Measurements from ENCODE around the gene GBP1. TPM values are rescaled to one million over a fixed set of nuclear protein-coding genes. Genes with fewer than 3 reads are reported as not detected.
"Not testable (repeated sequence)": the region's sequence is repeated elsewhere in the genome, so short reads cannot be mapped to it uniquely, and the experiment has no call there.

Gene GBP1
- total and polyA plus RNA-seq, 2 donors (not counting 3 experiments of a cell fraction or from before 2014, with no cell fraction given): 11.6 to 28.0 TPM

DNA sequence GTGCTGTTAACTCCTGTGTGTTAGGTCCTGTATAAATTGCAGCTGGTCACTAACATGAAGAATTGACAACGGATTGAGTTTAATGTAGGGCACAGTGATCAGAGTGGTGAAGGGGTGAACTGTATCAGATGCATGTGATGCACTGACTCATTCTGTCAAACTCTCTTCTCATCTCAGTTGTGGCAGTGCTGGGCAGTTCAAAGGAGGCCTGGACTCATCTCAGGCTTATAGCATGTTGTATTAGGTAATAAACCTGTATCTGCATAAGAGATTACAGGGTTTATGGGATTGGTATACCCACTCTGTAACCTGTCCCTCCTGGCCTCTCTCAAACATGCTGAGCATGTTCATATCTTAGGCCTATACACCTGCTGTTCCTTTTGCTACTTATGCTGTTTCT, 29.9 kb downstream of the GBP1 start:
- no peak overlapping the region for H2AFZ ChIP-seq (ENCODE audit: low read depth, low read length)
- ChIA-PET CTCF (interaction anchor here (1.8 kb wide), 1 partner anchor 8 kb away, joined by 3 read pairs; no protein-coding TSS in a partner anchor), POLR2A (no interaction called here)
- H3K79me2 ChIP-seq (ENCODE audit: control insufficient read depth, insufficient read depth, low read length): no peaks in the 10 kb centered on the region
- TF ChIP-seq, protein P1, sequence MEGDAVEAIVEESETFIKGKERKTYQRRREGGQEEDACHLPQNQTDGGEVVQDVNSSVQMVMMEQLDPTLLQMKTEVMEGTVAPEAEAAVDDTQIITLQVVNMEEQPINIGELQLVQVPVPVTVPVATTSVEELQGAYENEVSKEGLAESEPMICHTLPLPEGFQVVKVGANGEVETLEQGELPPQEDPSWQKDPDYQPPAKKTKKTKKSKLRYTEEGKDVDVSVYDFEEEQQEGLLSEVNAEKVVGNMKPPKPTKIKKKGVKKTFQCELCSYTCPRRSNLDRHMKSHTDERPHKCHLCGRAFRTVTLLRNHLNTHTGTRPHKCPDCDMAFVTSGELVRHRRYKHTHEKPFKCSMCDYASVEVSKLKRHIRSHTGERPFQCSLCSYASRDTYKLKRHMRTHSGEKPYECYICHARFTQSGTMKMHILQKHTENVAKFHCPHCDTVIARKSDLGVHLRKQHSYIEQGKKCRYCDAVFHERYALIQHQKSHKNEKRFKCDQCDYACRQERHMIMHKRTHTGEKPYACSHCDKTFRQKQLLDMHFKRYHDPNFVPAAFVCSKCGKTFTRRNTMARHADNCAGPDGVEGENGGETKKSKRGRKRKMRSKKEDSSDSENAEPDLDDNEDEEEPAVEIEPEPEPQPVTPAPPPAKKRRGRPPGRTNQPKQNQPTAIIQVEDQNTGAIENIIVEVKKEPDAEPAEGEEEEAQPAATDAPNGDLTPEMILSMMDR (IDR thresholded peaks at IDR 0.05; ENCODE audit: extremely low read depth in 1 of 2, insufficient read depth in 1 of 2, low read depth in 1 of 2, low read length in 2 of 2): no peak
- TF ChIP-seq POLR2AphosphoS5 (IDR thresholded peaks at IDR 0.05; ENCODE audit: insufficient read depth, low read depth, low read length): no peak
- DNase-seq (ENCODE audit: low read depth, low spot score) (no peak), FAIRE-seq (no peak)
- no peaks in the 10 kb centered on the region for H3K4me1 ChIP-seq (ENCODE audit: control insufficient read depth, extremely low read depth, insufficient read depth, low read length)
- no peak overlapping the region for H3K27ac ChIP-seq (ENCODE audit: insufficient read depth, low read depth, low read length)
- H3K4me3 ChIP-seq (replicated peaks in 1 of 3; ENCODE audit: insufficient read depth in 1 of 3, low read depth in 1 of 3, low read length in 3 of 3): no peak overlapping the region
- H4K20me1 ChIP-seq (replicated peaks; ENCODE audit: control insufficient read depth, extremely low read depth, insufficient read depth, low read length): no peaks in the 10 kb centered on the region
- no peak overlapping the region for H3K9ac ChIP-seq (replicated peaks; ENCODE audit: extremely low read depth, insufficient read depth, low read length)
- no peak overlapping the region for H3K4me2 ChIP-seq (ENCODE audit: insufficient read depth, low read length)
- H3K36me3 ChIP-seq (ENCODE audit: control insufficient read depth in 2 of 2, extremely low read depth in 1 of 2, insufficient read depth in 2 of 2, low read length in 2 of 2): no peaks in the 10 kb centered on the region
- H3K27me3 ChIP-seq (ENCODE audit: control insufficient read depth in 2 of 2, insufficient read depth in 2 of 2, low read length in 2 of 2): peaks cover 0 to 4% of the 10 kb centered on the region in 2 experiments
- intact Hi-C loops (cut with micrococcal nuclease) (no loop called here), dilution Hi-C loops (cut with MboI; ENCODE audit: extremely low pct_ligation_motif_present, low sequenced_read_pairs) (no loop called here)
- H3K9me3 ChIP-seq (replicated peaks; ENCODE audit: control insufficient read depth, insufficient read depth, low read length): no peaks in the 10 kb centered on the region
- H3K9me1 ChIP-seq (replicated peaks; ENCODE audit: control insufficient read depth, extremely low read depth, insufficient read depth, low read length): no peaks in the 10 kb centered on the region
- no TSS peak for BruUV-seq (replicated peaks)

DNA sequence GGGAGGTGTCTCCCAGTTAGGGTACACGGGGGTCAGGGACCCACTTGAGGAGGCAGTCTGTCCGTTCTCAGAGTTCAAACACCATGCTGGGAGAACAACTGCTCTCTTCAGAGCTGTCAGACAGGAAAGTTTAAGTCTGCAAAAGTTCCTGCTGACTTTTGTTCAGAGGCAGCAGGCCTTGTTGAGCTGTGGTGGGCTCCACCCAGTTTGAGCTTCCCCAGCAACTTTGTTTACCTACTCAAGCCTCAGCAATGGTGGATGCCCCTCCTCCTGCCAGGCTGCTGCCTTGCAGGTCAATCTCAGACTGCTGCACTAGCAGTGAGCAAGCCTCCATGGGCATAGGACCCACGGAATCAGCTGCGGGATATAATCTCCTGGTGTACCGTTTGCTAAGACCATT, 31.0 kb downstream of the GBP1 start:
- CTCF ChIA-PET: interaction anchor here (1.2 to 1.8 kb wide), 2 partner anchors 9 to 52 kb away, joined by 3 read pairs; no protein-coding TSS in a partner anchor
- H3K4me3 ChIP-seq (replicated peaks in 1 of 3; ENCODE audit: insufficient read depth in 1 of 3, low read depth in 1 of 3, low read length in 3 of 3); DNase-seq (ENCODE audit: low read depth, low spot score); intact Hi-C loops (cut with micrococcal nuclease); H3K9me3 ChIP-seq (replicated peaks; ENCODE audit: control insufficient read depth, insufficient read depth, low read length); H3K27me3 ChIP-seq (ENCODE audit: control insufficient read depth in 2 of 2, insufficient read depth in 2 of 2, low read length in 2 of 2); H3K79me2 ChIP-seq (ENCODE audit: control insufficient read depth, insufficient read depth, low read length); POLR2A ChIA-PET; H3K36me3 ChIP-seq (ENCODE audit: control insufficient read depth in 2 of 2, extremely low read depth in 1 of 2, insufficient read depth in 2 of 2, low read length in 2 of 2); H4K20me1 ChIP-seq (replicated peaks; ENCODE audit: control insufficient read depth, extremely low read depth, insufficient read depth, low read length); BruUV-seq (replicated peaks); H3K9me1 ChIP-seq (replicated peaks; ENCODE audit: control insufficient read depth, extremely low read depth, insufficient read depth, low read length); H3K4me1 ChIP-seq (ENCODE audit: control insufficient read depth, extremely low read depth, insufficient read depth, low read length); FAIRE-seq; H3K27ac ChIP-seq (ENCODE audit: insufficient read depth, low read depth, low read length); H3K4me2 ChIP-seq (ENCODE audit: insufficient read depth, low read length); H3K9ac ChIP-seq (replicated peaks; ENCODE audit: extremely low read depth, insufficient read depth, low read length); H2AFZ ChIP-seq (ENCODE audit: low read depth, low read length); dilution Hi-C loops (cut with MboI; ENCODE audit: extremely low pct_ligation_motif_present, low sequenced_read_pairs): not testable (repeated sequence)

GRCh38 chr1:89029051-89029450, 36.0 kb downstream of the GBP1 start:
- H3K36me3 ChIP-seq (ENCODE audit: control insufficient read depth in 2 of 2, extremely low read depth in 1 of 2, insufficient read depth in 2 of 2, low read length in 2 of 2); H4K20me1 ChIP-seq (replicated peaks; ENCODE audit: control insufficient read depth, extremely low read depth, insufficient read depth, low read length); DNase-seq (ENCODE audit: low read depth, low spot score); H3K9me3 ChIP-seq (replicated peaks; ENCODE audit: control insufficient read depth, insufficient read depth, low read length); H3K9me1 ChIP-seq (replicated peaks; ENCODE audit: control insufficient read depth, extremely low read depth, insufficient read depth, low read length); H3K4me3 ChIP-seq (replicated peaks in 1 of 3; ENCODE audit: insufficient read depth in 1 of 3, low read depth in 1 of 3, low read length in 3 of 3); dilution Hi-C loops (cut with MboI; ENCODE audit: extremely low pct_ligation_motif_present, low sequenced_read_pairs); H3K4me1 ChIP-seq (ENCODE audit: control insufficient read depth, extremely low read depth, insufficient read depth, low read length); BruUV-seq (replicated peaks); H3K79me2 ChIP-seq (ENCODE audit: control insufficient read depth, insufficient read depth, low read length); intact Hi-C loops (cut with micrococcal nuclease); FAIRE-seq; H3K4me2 ChIP-seq (ENCODE audit: insufficient read depth, low read length); H3K27me3 ChIP-seq (ENCODE audit: control insufficient read depth in 2 of 2, insufficient read depth in 2 of 2, low read length in 2 of 2); POLR2A ChIA-PET; H2AFZ ChIP-seq (ENCODE audit: low read depth, low read length); H3K27ac ChIP-seq (ENCODE audit: insufficient read depth, low read depth, low read length); CTCF ChIA-PET; H3K9ac ChIP-seq (replicated peaks; ENCODE audit: extremely low read depth, insufficient read depth, low read length): not testable (repeated sequence)

Measured in endothelial cell of umbilical vein (primary cell).